CD4-positive, alpha-beta T cell (primary cell): ENCODE measurements around the gene RNU6-1. TPM values are rescaled to one million over a fixed set of nuclear protein-coding genes. Genes with fewer than 3 reads are reported as not detected.

ENCODE experiments used
- ATAC-seq: fragments of 200-7000 bp; cut with Tn5 transposase; one replicate; pipeline ENCODE4 v1.10.0; 2022; ENCODE audit warnings: mild to moderate bottlenecking; ENCODE audit not compliant: poor library complexity
- CTCF ChIA-PET: fragments of 350-600 bp; sonication (Branson Sonifier 250); formaldehyde crosslinking; loops from one replicate; lab custom pipeline; 2021; ENCODE audit warnings: antibody characterized with exemption, inconsistent platforms; lab: Charles Lee
- POLR2A ChIA-PET: fragments of 350-600 bp; sonication (Branson Sonifier 250); formaldehyde crosslinking; loops from one replicate; lab custom pipeline; 2021; ENCODE audit warnings: antibody characterized with exemption, inconsistent platforms; lab: Charles Lee
- DNase-seq, 14 experiments: peaks; one replicate each; pipeline ENCODE4 v3.0.0-alpha.2; 2013 to 2020; ENCODE audit warnings: mixed read lengths in 2 of 14
- H3K27ac ChIP-seq, 2 donors: one replicate each; pipeline versions ENCODE4 v1.5.1 to v1.7.0; 2013; ENCODE audit warnings: low read length in 2 of 2, low read depth in 1 of 2, mild to moderate bottlenecking in 1 of 2
- H3K27me3 ChIP-seq, 2 experiments: 1 replicate in 1 of 2; 2 replicates in 1 of 2; pipeline versions ENCODE4 v1.6.1 to v1.7.0; 2013; ENCODE audit warnings: low read length in 2 of 2, control low read depth in 1 of 2, mild to moderate bottlenecking in 1 of 2, moderate library complexity in 1 of 2; ENCODE audit not compliant: insufficient read depth in 2 of 2, control insufficient read depth in 1 of 2
- H3K36me3 ChIP-seq: one replicate; pipeline ENCODE4 v1.6.1; 2013; ENCODE audit warnings: low read length, control low read depth; ENCODE audit not compliant: insufficient read depth
- H3K4me1 ChIP-seq: one replicate; pipeline ENCODE4 v1.6.1; 2013; ENCODE audit warnings: low read length, control low read depth; ENCODE audit not compliant: insufficient read depth
- H3K4me3 ChIP-seq: one replicate; pipeline ENCODE4 v1.5.1; 2013; ENCODE audit warnings: mild to moderate bottlenecking, low read length, moderate library complexity
- H3K9me3 ChIP-seq, 2 experiments: 1 replicate in 1 of 2; 2 replicates in 1 of 2; pipeline versions ENCODE4 v1.6.1 to v1.7.0; 2013; ENCODE audit warnings: low read length in 2 of 2, mild to moderate bottlenecking in 2 of 2, control low read depth in 1 of 2, moderate library complexity in 1 of 2; ENCODE audit not compliant: control insufficient read depth in 1 of 2, insufficient read depth in 1 of 2
- H3K27ac Mint-ChIP-seq: one replicate; pipeline ENCODE4 v1.8.0; 2020; ENCODE audit warnings: mixed read lengths
- H3K27me3 Mint-ChIP-seq: one replicate; pipeline ENCODE4 v1.8.0; 2021; ENCODE audit warnings: mixed read lengths
- H3K36me3 Mint-ChIP-seq: one replicate; pipeline ENCODE4 v1.8.0; 2021; ENCODE audit warnings: low read depth, mixed read lengths
- H3K4me1 Mint-ChIP-seq: one replicate; pipeline ENCODE4 v1.8.0; 2021; ENCODE audit warnings: low read depth, mixed read lengths
- H3K4me3 Mint-ChIP-seq: one replicate; pipeline ENCODE4 v1.8.0; 2020; ENCODE audit warnings: mild to moderate bottlenecking, mixed read lengths
- H3K9me3 Mint-ChIP-seq: one replicate; pipeline ENCODE4 v1.8.0; 2020; ENCODE audit warnings: mixed read lengths
- intact Hi-C, 2 experiments: fragments of 100-400 bp; cut with DNase I in 1 of 2; cut with micrococcal nuclease in 1 of 2; formaldehyde crosslinking; loops; one replicate each; pipeline versions ENCODE4 v1.15.1 to v1.9.0; 2023 to 2025; cut with DNase I, micrococcal nuclease
- total RNA-seq, 174 experiments: library from RNA in 2 of 174; stranded (reverse) in 2 of 174; gene quantifications; one replicate each; pipeline ENCODE4 v1.2.3 and lab custom pipeline; 2021 to 2026
- TF ChIP-seq, protein P1 (sequence below): fragments of 200-600 bp; IDR thresholded peaks from one replicate; pipeline ENCODE4 v1.8.0; 2022; ENCODE audit warnings: antibody characterized with exemption, mild to moderate bottlenecking

Gene RNU6-1
- total RNA-seq, 2 experiments from 2014 or later: not detected

DNA sequence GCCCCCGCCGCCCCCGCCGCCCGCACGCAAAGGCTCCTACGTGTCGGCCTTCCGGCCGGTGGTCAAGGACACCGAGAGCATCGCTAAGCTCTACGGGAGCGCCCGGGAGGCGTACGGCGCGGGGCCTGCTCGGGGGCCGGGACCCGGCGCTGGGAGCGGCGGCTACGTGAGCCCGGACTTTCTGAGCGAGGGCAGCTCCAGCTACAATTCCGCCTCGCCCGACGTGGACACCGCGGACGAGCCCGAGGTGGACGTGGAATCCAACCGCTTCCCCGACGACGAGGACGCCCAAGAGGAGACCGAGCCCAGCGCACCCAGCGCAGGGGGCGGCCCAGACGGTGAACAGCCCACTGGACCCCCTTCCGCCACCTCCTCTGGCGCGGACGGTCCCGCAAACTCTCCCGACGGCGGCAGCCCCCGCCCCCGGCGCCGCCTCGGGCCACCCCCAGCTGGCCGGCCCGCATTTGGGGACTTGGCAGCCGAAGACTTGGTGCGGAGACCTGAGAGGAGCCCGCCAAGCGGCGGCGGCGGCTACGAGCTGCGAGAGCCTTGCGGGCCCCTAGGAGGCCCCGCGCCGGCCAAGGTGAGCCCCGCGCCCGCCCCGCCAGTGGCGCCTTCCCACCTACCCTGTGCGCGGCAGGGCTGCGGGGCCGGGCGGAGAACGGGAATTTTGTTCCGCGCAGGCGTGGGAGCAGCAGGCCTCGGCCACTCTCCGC, 12.1 kb downstream of the RNU6-1 start:
- intact Hi-C loops: no loop called here
- no peaks in the 10 kb centered on the region for H3K9me3 Mint-ChIP-seq
- ChIA-PET CTCF (no interaction called here), POLR2A (interaction anchor here (1.5 to 1.7 kb wide), 2 partner anchors 13 to 43 kb away, joined by 3 to 5 read pairs; no protein-coding TSS in a partner anchor)
- Histone ChIP-seq H3K9me3 (peaks cover 0 to 50% of the 10 kb centered on the region in 2 experiments), H3K36me3 (no peaks in the 10 kb centered on the region), H3K4me1 (peaks cover 70% of the 10 kb centered on the region), H3K4me3 (no peak overlapping the region), H3K27ac (no peak overlapping the region), H3K27me3 (peaks cover 70 to 84% of the 10 kb centered on the region in 2 experiments)
- H3K36me3 Mint-ChIP-seq: no peaks in the 10 kb centered on the region
- no peak overlapping the region for H3K4me3 Mint-ChIP-seq
- DNase-seq (peak in 2 of 14 experiments; percentile 25), ATAC-seq (no peak)
- no peak overlapping the region for H3K27ac Mint-ChIP-seq
- H3K4me1 Mint-ChIP-seq: peaks cover 49% of the 10 kb centered on the region
- H3K27me3 Mint-ChIP-seq: peaks cover 80% of the 10 kb centered on the region
- TF ChIP-seq, protein P1, sequence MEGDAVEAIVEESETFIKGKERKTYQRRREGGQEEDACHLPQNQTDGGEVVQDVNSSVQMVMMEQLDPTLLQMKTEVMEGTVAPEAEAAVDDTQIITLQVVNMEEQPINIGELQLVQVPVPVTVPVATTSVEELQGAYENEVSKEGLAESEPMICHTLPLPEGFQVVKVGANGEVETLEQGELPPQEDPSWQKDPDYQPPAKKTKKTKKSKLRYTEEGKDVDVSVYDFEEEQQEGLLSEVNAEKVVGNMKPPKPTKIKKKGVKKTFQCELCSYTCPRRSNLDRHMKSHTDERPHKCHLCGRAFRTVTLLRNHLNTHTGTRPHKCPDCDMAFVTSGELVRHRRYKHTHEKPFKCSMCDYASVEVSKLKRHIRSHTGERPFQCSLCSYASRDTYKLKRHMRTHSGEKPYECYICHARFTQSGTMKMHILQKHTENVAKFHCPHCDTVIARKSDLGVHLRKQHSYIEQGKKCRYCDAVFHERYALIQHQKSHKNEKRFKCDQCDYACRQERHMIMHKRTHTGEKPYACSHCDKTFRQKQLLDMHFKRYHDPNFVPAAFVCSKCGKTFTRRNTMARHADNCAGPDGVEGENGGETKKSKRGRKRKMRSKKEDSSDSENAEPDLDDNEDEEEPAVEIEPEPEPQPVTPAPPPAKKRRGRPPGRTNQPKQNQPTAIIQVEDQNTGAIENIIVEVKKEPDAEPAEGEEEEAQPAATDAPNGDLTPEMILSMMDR: no peak

- POLR2A ChIA-PET: interaction anchor here (1.7 kb wide), 1 partner anchor 43 kb away, joined by 5 read pairs; no protein-coding TSS in a partner anchor
Observed at GRCh38 chr15:67826717-67827561, 12.9 kb downstream of the RNU6-1 start.

More at GRCh38 chr15:67826717-67827561, 12.9 kb downstream of the RNU6-1 start:
- intact Hi-C loops: no loop called here
- Histone ChIP-seq H3K4me1 (peaks cover 73% of the 10 kb centered on the region), H3K36me3 (no peaks in the 10 kb centered on the region), H3K9me3 (peaks cover 0 to 57% of the 10 kb centered on the region in 2 experiments), H3K27me3 (peaks cover 69 to 84% of the 10 kb centered on the region in 2 experiments), H3K4me3 (no peak overlapping the region), H3K27ac (no peak overlapping the region)
- CTCF ChIA-PET: no interaction called here
- Mint-ChIP-seq H3K27me3 (peaks cover 80% of the 10 kb centered on the region), H3K36me3 (no peaks in the 10 kb centered on the region), H3K9me3 (no peaks in the 10 kb centered on the region), H3K4me1 (peaks cover 56% of the 10 kb centered on the region), H3K27ac (no peak overlapping the region), H3K4me3 (no peak overlapping the region)
- no peak for ATAC-seq
- TF ChIP-seq, protein P1: no peak
- peak in 2 of 14 experiments; percentile 28 to 29 for DNase-seq
